Endothelial cell of umbilical vein (primary cell): ENCODE data around the gene BCAN. TPM values are rescaled to one million over a fixed set of nuclear protein-coding genes. Genes with fewer than 3 reads are reported as not detected.

Experiments
- BruUV-seq: library from RNA; stranded (reverse); fragments of 400-500 nt; replicated peaks from 2 replicates; lab custom pipeline; 2021; lab: Mats Ljungman, UMichigan
- CTCF ChIA-PET: fragments of 300-600, 350-600 bp; sonication (Branson Sonifier 250); formaldehyde crosslinking; loops from one replicate; lab custom pipeline; 2021; ENCODE audit warnings: antibody characterized with exemption, inconsistent platforms; lab: Charles Lee
- POLR2A ChIA-PET: fragments of 300-600, 350-600 bp; sonication (Branson Sonifier 250); formaldehyde crosslinking; loops from one replicate; lab custom pipeline; 2021; ENCODE audit warnings: antibody characterized with exemption, inconsistent platforms; lab: Charles Lee
- DNase-seq: peaks from one replicate; pipeline ENCODE4 v3.0.0-alpha.2; 2011; ENCODE audit warnings: low read depth, low spot score
- FAIRE-seq: peaks from 2 replicates; lab custom pipeline; 2011; peaks lifted over from hg19 to GRCh38; lab: Jason Lieb, UNC
- H2AFZ ChIP-seq: 2 replicates; pipeline ENCODE4 v1.6.0; 2012; ENCODE audit warnings: low read depth, low read length, control low read depth, inconsistent platforms
- H3K27ac ChIP-seq: 2 replicates; pipeline ENCODE4 v1.5.1; 2011; ENCODE audit warnings: low read depth, mild to moderate bottlenecking, control low read depth, low read length, moderate library complexity; ENCODE audit not compliant: insufficient read depth
- H3K27me3 ChIP-seq, 2 experiments: 2 replicates each; pipeline versions ENCODE4 v1.6.0 to v1.6.1; 2011; ENCODE audit warnings: low read length in 2 of 2, mixed read lengths in 1 of 2; ENCODE audit not compliant: control insufficient read depth in 2 of 2, insufficient read depth in 2 of 2
- H3K36me3 ChIP-seq, 2 experiments: 2 replicates in 1 of 2; 3 replicates in 1 of 2; pipeline ENCODE4 v1.5.1; 2011; ENCODE audit warnings: low read length in 2 of 2, mild to moderate bottlenecking in 1 of 2, moderate library complexity in 1 of 2; ENCODE audit not compliant: control insufficient read depth in 2 of 2, insufficient read depth in 2 of 2; ENCODE audit errors: extremely low read depth in 1 of 2
- H3K4me1 ChIP-seq: 3 replicates; pipeline ENCODE4 v1.5.1; 2011; ENCODE audit warnings: mild to moderate bottlenecking, low read length; ENCODE audit not compliant: control insufficient read depth, insufficient read depth; ENCODE audit errors: extremely low read depth
- H3K4me2 ChIP-seq: 2 replicates; pipeline ENCODE4 v1.6.1; 2011; ENCODE audit warnings: low read length, control low read depth, mixed read lengths; ENCODE audit not compliant: insufficient read depth
- H3K4me3 ChIP-seq, 3 experiments: fragments of 200-600 bp in 1 of 3; sonication (generic), shearing (Covaris generic) in 1 of 3; replicated peaks in 1 of 3; 2 replicates each; pipeline ENCODE4 v1.5.1; 2011 to 2016; ENCODE audit warnings: control low read depth in 3 of 3, low read length in 3 of 3, mild to moderate bottlenecking in 2 of 3, inconsistent platforms in 1 of 3, low read depth in 1 of 3, moderate library complexity in 1 of 3; ENCODE audit not compliant: insufficient read depth in 1 of 3
- H3K79me2 ChIP-seq: 2 replicates; pipeline ENCODE4 v1.6.0; 2012; ENCODE audit warnings: low read length, inconsistent platforms; ENCODE audit not compliant: control insufficient read depth, insufficient read depth
- H3K9ac ChIP-seq: replicated peaks from 2 replicates; pipeline ENCODE3; 2011; ENCODE audit warnings: low read length, control low read depth; ENCODE audit not compliant: insufficient read depth; ENCODE audit errors: extremely low read depth
- H3K9me1 ChIP-seq: replicated peaks from 3 replicates; pipeline ENCODE4 v1.6.0; 2011; ENCODE audit warnings: mild to moderate bottlenecking, low read length; ENCODE audit not compliant: control insufficient read depth, insufficient read depth; ENCODE audit errors: extremely low read depth
- H3K9me3 ChIP-seq: replicated peaks from 2 replicates; pipeline ENCODE4 v1.5.1; 2012; ENCODE audit warnings: low read length, inconsistent platforms; ENCODE audit not compliant: control insufficient read depth, insufficient read depth
- H4K20me1 ChIP-seq: replicated peaks from 2 replicates; pipeline ENCODE3; 2011; ENCODE audit warnings: mild to moderate bottlenecking, low read length; ENCODE audit not compliant: control insufficient read depth, insufficient read depth; ENCODE audit errors: extremely low read depth
- CTCF ChIP-seq, 2 donors: IDR thresholded peaks; 1 replicate in 1 of 2; 2 replicates in 1 of 2; pipeline ENCODE4 v1.5.1; 2011; ENCODE audit warnings: low read length in 2 of 2, mild to moderate bottlenecking in 2 of 2, moderate library complexity in 2 of 2, control low read depth in 1 of 2, inconsistent platforms in 1 of 2, low read depth in 1 of 2; ENCODE audit not compliant: insufficient read depth in 1 of 2; ENCODE audit errors: extremely low read depth in 1 of 2
- EZH2 ChIP-seq: IDR thresholded peaks from 2 replicates; pipeline ENCODE4 v1.6.1; 2012; ENCODE audit warnings: borderline replicate concordance, low read depth, mild to moderate bottlenecking, moderate library complexity, low read length, inconsistent platforms; ENCODE audit not compliant: severe bottlenecking
- FOS ChIP-seq: IDR thresholded peaks from 2 replicates; pipeline ENCODE4 v1.6.1; 2011; ENCODE audit warnings: mild to moderate bottlenecking, low read length, moderate library complexity, borderline replicate concordance; ENCODE audit not compliant: insufficient read depth
- GATA2 ChIP-seq: IDR thresholded peaks from 2 replicates; pipeline ENCODE4 v1.7.0; 2011; ENCODE audit warnings: low read depth, mild to moderate bottlenecking, moderate library complexity, mixed read lengths, low read length; ENCODE audit not compliant: insufficient read length, insufficient read depth
- JUN ChIP-seq: IDR thresholded peaks from 2 replicates; pipeline ENCODE4 v1.6.1; 2011; ENCODE audit warnings: borderline replicate concordance, low read depth; ENCODE audit not compliant: insufficient read length, insufficient read depth
- MAX ChIP-seq: IDR thresholded peaks from 2 replicates; pipeline ENCODE4 v1.6.1; 2011; ENCODE audit not compliant: insufficient read depth, insufficient read length
- MYC ChIP-seq: IDR thresholded peaks from one replicate; pipeline ENCODE4 v1.6.1; 2011; ENCODE audit warnings: mild to moderate bottlenecking, low read depth, low read length
- POLR2A ChIP-seq: IDR thresholded peaks from 2 replicates; pipeline ENCODE4 v1.6.1; 2012; ENCODE audit warnings: low read depth, mild to moderate bottlenecking, control low read depth, low read length
- POLR2AphosphoS5 ChIP-seq: IDR thresholded peaks from 2 replicates; pipeline ENCODE4 v1.6.1; 2012; ENCODE audit warnings: low read depth, mild to moderate bottlenecking, control low read depth, low read length, moderate library complexity; ENCODE audit not compliant: insufficient read depth
- dilution Hi-C: fragments of 300-500 bp; cut with MboI; formaldehyde crosslinking; loops from one replicate; pipeline ENCODE4 v1.15.0; 2019; ENCODE audit warnings: low sequenced_read_pairs; ENCODE audit not compliant: extremely low pct_ligation_motif_present
- intact Hi-C: fragments of 100-400 bp; cut with micrococcal nuclease; formaldehyde crosslinking; loops from one replicate; pipeline ENCODE4 v1.10.0; 2022
- polyA plus RNA-seq, 4 experiments: library from polyadenylated mRNA; depleted of rRNA in 3 of 4; stranded (reverse) in 3 of 4; unstranded in 1 of 4; fragments of >200 nt; gene quantifications; 2 replicates each; pipeline versions ENCODE4 v1.2.1 to v1.2.3, GENCODE V29; 2011 to 2012; ENCODE audit warnings: missing spikeins in 1 of 4
- total RNA-seq: library from RNA; stranded (reverse); gene quantifications from 2 replicates; pipeline ENCODE4 v1.2.3, GENCODE V29; 2021

BCAN gene
- total and polyA plus RNA-seq, 2 donors (not counting 3 experiments of a cell fraction or from before 2014, with no cell fraction given): 0.15 TPM; not detected in 1

GRCh38 chr1:156601122-156601830, 40.6 kb upstream of the BCAN start, which contains the start of gene GPATCH4:
Gene GPATCH4, minus strand, starts transcription at chr1:156601479.
- H3K4me2 ChIP-seq: peak within 1 kb of the TSS; percentile 76
- DNase-seq (peak; percentile 90), FAIRE-seq (peak; percentile 97)
- intact Hi-C loops (loop anchor here (1.0 to 2.0 kb wide), 3 partner anchors 8 to 144 kb away; no protein-coding TSS in a partner anchor), dilution Hi-C loops (no loop called here)
- POLR2A ChIA-PET: interaction anchor here (0.9 to 1.8 kb wide), 2 partner anchors 10 to 11 kb away, joined by 3 to 9 read pairs; partner anchors contain the start of gene NAXE
- peaks cover 10% of the 10 kb centered on the region for H3K4me1 ChIP-seq
- peaks cover 0 to 12% of the 10 kb centered on the region in 2 experiments for H3K36me3 ChIP-seq
- peak within 1 kb of the TSS; percentile 50 to 87 (median 58) for H3K4me3 ChIP-seq
- H3K9me1 ChIP-seq: no peaks in the 10 kb centered on the region
- H3K79me2 ChIP-seq: peaks cover 19% of the 10 kb centered on the region
- no peaks in the 10 kb centered on the region for H3K27me3 ChIP-seq
- peak within 1 kb of the TSS; percentile 91 for H2AFZ ChIP-seq
- H3K27ac ChIP-seq: peak within 1 kb of the TSS; percentile 60
- peak within 1 kb of the TSS; percentile 79 for H3K9ac ChIP-seq
- no peaks in the 10 kb centered on the region for H3K9me3 ChIP-seq
- H4K20me1 ChIP-seq: no peaks in the 10 kb centered on the region
- CTCF ChIA-PET: interaction anchor here (0.6 to 1.8 kb wide), 9 partner anchors 10 to 216 kb away, joined by 3 to 11 read pairs (median 5); partner anchors contain the start of gene NAXE
- TSS peak; percentile 71 for BruUV-seq
- TF ChIP-seq MAX (peak; percentile 89), GATA2 (no peak), MYC (peak; percentile 99), POLR2A (peak; percentile 90), POLR2AphosphoS5 (peak; percentile 73), EZH2 (no peak), JUN (no peak), CTCF (IDR thresholded peaks at IDR 0.05; ENCODE audit: extremely low read depth in 1 of 2, insufficient read depth in 1 of 2, low read depth in 1 of 2, low read length in 2 of 2) (no peak), FOS (no peak)
